Colon (tissue), 2 donors: Measurements from ENCODE around the gene ZNF493.

Experiments
- FAIRE-seq: peaks from 2 replicates; lab custom pipeline; 2012; peaks lifted over from hg19 to GRCh38; lab: Jason Lieb, UNC
- donor health status: control.
- donor health status: control.

The ZNF493 gene

GRCh38 chr19:21463449-21464105, 66.6 kb downstream of the ZNF493 start:
- no peak for FAIRE-seq

GRCh38 chr19:21466627-21467026, 69.7 kb downstream of the ZNF493 start:
- FAIRE-seq = no peak

- FAIRE-seq = no peak
These were observed 71.9 kb downstream of the ZNF493 start for GRCh38 chr19:21468791-21469190.

GRCh38 chr19:21472507-21472906, 75.6 kb downstream of the ZNF493 start:
- FAIRE-seq = no peak

- no peak for FAIRE-seq
These were observed 77.8 kb downstream of the ZNF493 start for GRCh38 chr19:21474671-21475181.
